Panc1 (cell line): ENCODE data around the gene GPR157. TPM values are rescaled to one million over a fixed set of nuclear protein-coding genes. Genes with fewer than 3 reads are reported as not detected.
A peak's percentile ranks its signal among the peaks of the same experiment; 100 is the strongest.

Experiments
- ATAC-seq: fragments of 200-7000 bp; cut with Tn5 transposase; 2 replicates; pipeline ENCODE4 v1.9.1; 2020; ENCODE audit warnings: mild to moderate bottlenecking, moderate library complexity
- BruUV-seq: library from RNA; stranded (reverse); fragments of 400-500 nt; replicated peaks from 2 replicates; lab custom pipeline; 2021; lab: Mats Ljungman, UMichigan
- CTCF ChIA-PET: fragments of 300-600 bp; sonication (Branson Sonifier 250); formaldehyde crosslinking; loops from one replicate; lab custom pipeline; 2022; ENCODE audit warnings: antibody characterized with exemption; lab: Charles Lee
- POLR2A ChIA-PET: fragments of 300-600 bp; sonication (Branson Sonifier 250); formaldehyde crosslinking; loops from one replicate; lab custom pipeline; 2022; ENCODE audit warnings: antibody characterized with exemption; lab: Charles Lee
- DNase-seq: peaks from one replicate; pipeline ENCODE4 v3.0.0-alpha.2; 2010; ENCODE audit warnings: low read depth, low spot score
- H3K27ac ChIP-seq: 2 replicates; pipeline ENCODE4 v1.5.1; 2011; ENCODE audit warnings: mild to moderate bottlenecking, low read length, inconsistent platforms
- H3K27me3 ChIP-seq: fragments of 200-500 bp; sonication (Bioruptor generic); 2 replicates; pipeline ENCODE4 v1.6.0; 2014; ENCODE audit warnings: low read length, inconsistent platforms; ENCODE audit not compliant: control insufficient read depth, insufficient read depth
- H3K36me3 ChIP-seq: fragments of 200-500 bp; sonication (Bioruptor generic); 2 replicates; pipeline ENCODE4 v1.5.1; 2014; ENCODE audit warnings: inconsistent platforms, mild to moderate bottlenecking, low read length, moderate library complexity; ENCODE audit not compliant: control insufficient read depth, insufficient read depth
- H3K4me1 ChIP-seq: 2 replicates; pipeline ENCODE4 v1.5.1; 2011; ENCODE audit warnings: inconsistent platforms, mild to moderate bottlenecking, low read length, moderate library complexity; ENCODE audit not compliant: control insufficient read depth, insufficient read depth
- H3K4me3 ChIP-seq, 2 experiments: 2 replicates each; pipeline ENCODE4 v1.5.1; 2011 to 2012; ENCODE audit warnings: low read depth in 2 of 2, low read length in 2 of 2, mild to moderate bottlenecking in 2 of 2, inconsistent platforms in 1 of 2, moderate library complexity in 1 of 2
- H3K9me3 ChIP-seq: fragments of 200-500 bp; sonication (Bioruptor generic); 2 replicates; pipeline ENCODE4 v1.5.1; 2014; ENCODE audit warnings: low read depth, mild to moderate bottlenecking, inconsistent platforms, low read length, moderate library complexity; ENCODE audit not compliant: control insufficient read depth, insufficient read depth
- POLR2AphosphoS5 ChIP-seq: IDR thresholded peaks from 2 replicates; pipeline ENCODE4 v1.6.1; 2012; ENCODE audit warnings: mild to moderate bottlenecking, low read depth, low read length, moderate library complexity
- REST ChIP-seq, 2 experiments: IDR thresholded peaks; 2 replicates each; pipeline ENCODE4 v1.6.1; 2011 to 2012; ENCODE audit warnings: low read depth in 2 of 2, control low read depth in 1 of 2, low read length in 1 of 2, mild to moderate bottlenecking in 1 of 2, moderate library complexity in 1 of 2; ENCODE audit not compliant: insufficient read depth in 1 of 2
- SIN3A ChIP-seq: IDR thresholded peaks from 2 replicates; pipeline ENCODE4 v1.6.1; 2012; ENCODE audit warnings: low read depth, mild to moderate bottlenecking, low read length, moderate library complexity, borderline replicate concordance; ENCODE audit not compliant: insufficient read depth
- TCF7L2 ChIP-seq: IDR thresholded peaks from 2 replicates; pipeline ENCODE4 v1.6.1; 2011; ENCODE audit warnings: mild to moderate bottlenecking, low read depth, low read length, inconsistent platforms
- in situ Hi-C: cut with HindIII; loops from 2 replicates; pipeline ENCODE4 v1.10.0; 2016; ENCODE audit warnings: low sequenced_read_pairs, low pct_unique_long_range_greater_than_20kb
- intact Hi-C: fragments of 100-400 bp; cut with micrococcal nuclease; formaldehyde crosslinking; loops from one replicate; pipeline ENCODE4 v1.10.0; 2022; ENCODE audit not compliant: unreplicated experiment
- total RNA-seq: library from RNA; stranded (reverse); gene quantifications from one replicate; pipeline ENCODE4 v1.2.1, GENCODE V29; 2021; ENCODE audit not compliant: unreplicated experiment
- TF ChIP-seq, protein P1 (sequence below): fragments of 450-650 bp; IDR thresholded peaks from 2 replicates; pipeline ENCODE4 v1.5.1; 2017; ENCODE audit warnings: mild to moderate bottlenecking

The GPR157 gene
- total RNA-seq, 1 experiment from 2014 or later = 19.8 TPM

DNA sequence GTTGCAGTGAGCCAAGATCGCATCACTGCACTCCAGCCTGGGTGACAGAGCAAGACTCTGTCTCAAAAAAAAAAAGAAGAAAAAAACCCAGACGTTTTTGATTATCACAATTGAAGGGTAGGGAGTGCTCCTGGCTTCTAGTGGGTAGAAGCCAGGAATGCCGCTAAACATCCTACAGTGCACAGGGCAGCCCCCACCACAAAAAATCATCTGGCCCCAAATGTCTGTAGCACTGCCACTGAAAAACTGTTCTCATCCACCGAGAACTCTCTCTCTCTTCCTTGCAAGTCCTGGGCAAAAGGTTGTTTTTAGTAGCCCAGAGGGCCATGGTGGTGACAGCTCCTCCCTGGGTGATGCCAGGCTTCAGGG lies 35.6 kb upstream of the GPR157 start:
- no peak for TF ChIP-seq TCF7L2
- no peak for TF ChIP-seq SIN3A
- no peak for TF ChIP-seq POLR2AphosphoS5
- no peak for TF ChIP-seq REST (IDR thresholded peaks at IDR 0.05; ENCODE audit: insufficient read depth in 1 of 2, low read depth in 2 of 2, low read length in 1 of 2)
- TF ChIP-seq, protein P1, sequence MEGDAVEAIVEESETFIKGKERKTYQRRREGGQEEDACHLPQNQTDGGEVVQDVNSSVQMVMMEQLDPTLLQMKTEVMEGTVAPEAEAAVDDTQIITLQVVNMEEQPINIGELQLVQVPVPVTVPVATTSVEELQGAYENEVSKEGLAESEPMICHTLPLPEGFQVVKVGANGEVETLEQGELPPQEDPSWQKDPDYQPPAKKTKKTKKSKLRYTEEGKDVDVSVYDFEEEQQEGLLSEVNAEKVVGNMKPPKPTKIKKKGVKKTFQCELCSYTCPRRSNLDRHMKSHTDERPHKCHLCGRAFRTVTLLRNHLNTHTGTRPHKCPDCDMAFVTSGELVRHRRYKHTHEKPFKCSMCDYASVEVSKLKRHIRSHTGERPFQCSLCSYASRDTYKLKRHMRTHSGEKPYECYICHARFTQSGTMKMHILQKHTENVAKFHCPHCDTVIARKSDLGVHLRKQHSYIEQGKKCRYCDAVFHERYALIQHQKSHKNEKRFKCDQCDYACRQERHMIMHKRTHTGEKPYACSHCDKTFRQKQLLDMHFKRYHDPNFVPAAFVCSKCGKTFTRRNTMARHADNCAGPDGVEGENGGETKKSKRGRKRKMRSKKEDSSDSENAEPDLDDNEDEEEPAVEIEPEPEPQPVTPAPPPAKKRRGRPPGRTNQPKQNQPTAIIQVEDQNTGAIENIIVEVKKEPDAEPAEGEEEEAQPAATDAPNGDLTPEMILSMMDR = no peak
- peaks cover 45% of the 10 kb centered on the region for H3K4me1 ChIP-seq
- DNase-seq = no peak
- ATAC-seq = no peak
- ChIA-PET CTCF (no interaction called here), POLR2A (no interaction called here)
- no peak overlapping the region for H3K4me3 ChIP-seq
- H3K9me3 ChIP-seq = no peaks in the 10 kb centered on the region
- H3K36me3 ChIP-seq = no peaks in the 10 kb centered on the region
- intact Hi-C loops = no loop called here
- no TSS peak for BruUV-seq
- no peaks in the 10 kb centered on the region for H3K27me3 ChIP-seq
- in situ Hi-C loops = no loop called here
- peak overlapping the region; percentile 85 for H3K27ac ChIP-seq

GRCh38 chr1:9161963-9162362 lies 33.1 kb upstream of the GPR157 start:
- no TSS peak for BruUV-seq
- peaks cover 45% of the 10 kb centered on the region for H3K4me1 ChIP-seq
- in situ Hi-C loops = no loop called here
- CTCF ChIA-PET = no interaction called here
- no peak for TF ChIP-seq REST (IDR thresholded peaks at IDR 0.05; ENCODE audit: insufficient read depth in 1 of 2, low read depth in 2 of 2, low read length in 1 of 2)
- TF ChIP-seq, protein P1 = no peak
- TF ChIP-seq SIN3A = no peak
- TF ChIP-seq TCF7L2 = no peak
- no peak for TF ChIP-seq POLR2AphosphoS5
- H3K36me3 ChIP-seq = no peaks in the 10 kb centered on the region
- intact Hi-C loops = no loop called here
- POLR2A ChIA-PET = no interaction called here
- H3K9me3 ChIP-seq = no peaks in the 10 kb centered on the region
- H3K27me3 ChIP-seq = no peaks in the 10 kb centered on the region
- ATAC-seq (no peak), DNase-seq (no peak)
- peak overlapping the region; percentile 85 for H3K27ac ChIP-seq
- no peak overlapping the region for H3K4me3 ChIP-seq
